NCI-H774 (cell line): Measurements from ENCODE around the gene ACAP2.
"Not testable (repeated sequence)": the region's sequence is repeated elsewhere in the genome, so short reads cannot be mapped to it uniquely, and the experiment has no call there.

ENCODE experiments used
- DNase-seq: peaks from one replicate; lab custom pipeline; 2025; lab: John Stamatoyannopoulos, UW

ACAP2 gene

DNA sequence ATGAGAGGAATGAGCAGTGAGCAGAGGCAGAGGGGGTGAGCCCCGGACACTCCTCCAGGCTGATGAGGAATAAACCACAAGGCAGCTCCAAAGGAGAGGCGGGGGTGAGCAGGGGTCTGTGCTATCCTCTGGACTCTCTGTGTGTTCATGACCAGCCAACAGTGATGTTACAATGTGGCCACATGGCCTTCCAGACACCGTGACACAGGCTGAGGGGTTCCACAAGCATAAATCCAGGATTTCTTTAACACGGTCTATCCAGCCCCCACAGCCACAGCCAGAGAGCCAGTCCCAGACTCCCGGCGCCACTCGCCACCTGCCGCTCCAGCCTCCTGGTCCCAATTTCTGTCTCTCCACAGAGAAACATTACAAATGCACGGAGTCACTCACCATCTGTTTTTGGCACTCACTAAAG lies 196.2 kb downstream of the ACAP2 start:
- no peak for DNase-seq

DNA sequence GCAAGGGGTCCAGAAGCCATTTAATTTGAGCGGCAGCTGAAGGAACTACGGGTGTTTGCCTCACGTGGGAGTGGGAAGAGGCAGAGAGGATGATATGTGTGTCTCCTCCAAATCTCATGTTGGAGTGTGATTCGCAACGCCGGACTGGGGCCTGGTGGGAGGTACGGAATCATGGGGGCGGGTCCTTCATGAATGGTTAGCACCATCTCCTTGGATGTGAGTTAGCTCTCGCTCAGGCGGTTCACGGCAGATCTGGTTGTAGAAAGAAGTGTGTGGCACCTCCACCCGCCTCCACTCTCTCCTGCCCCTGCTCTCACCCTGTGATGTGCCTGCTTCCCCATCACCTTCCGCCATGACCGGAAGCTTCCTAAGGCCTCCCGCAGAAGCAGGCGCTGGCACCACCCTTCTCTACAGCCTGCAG lies 197.3 kb downstream of the ACAP2 start:
- no peak for DNase-seq

DNA sequence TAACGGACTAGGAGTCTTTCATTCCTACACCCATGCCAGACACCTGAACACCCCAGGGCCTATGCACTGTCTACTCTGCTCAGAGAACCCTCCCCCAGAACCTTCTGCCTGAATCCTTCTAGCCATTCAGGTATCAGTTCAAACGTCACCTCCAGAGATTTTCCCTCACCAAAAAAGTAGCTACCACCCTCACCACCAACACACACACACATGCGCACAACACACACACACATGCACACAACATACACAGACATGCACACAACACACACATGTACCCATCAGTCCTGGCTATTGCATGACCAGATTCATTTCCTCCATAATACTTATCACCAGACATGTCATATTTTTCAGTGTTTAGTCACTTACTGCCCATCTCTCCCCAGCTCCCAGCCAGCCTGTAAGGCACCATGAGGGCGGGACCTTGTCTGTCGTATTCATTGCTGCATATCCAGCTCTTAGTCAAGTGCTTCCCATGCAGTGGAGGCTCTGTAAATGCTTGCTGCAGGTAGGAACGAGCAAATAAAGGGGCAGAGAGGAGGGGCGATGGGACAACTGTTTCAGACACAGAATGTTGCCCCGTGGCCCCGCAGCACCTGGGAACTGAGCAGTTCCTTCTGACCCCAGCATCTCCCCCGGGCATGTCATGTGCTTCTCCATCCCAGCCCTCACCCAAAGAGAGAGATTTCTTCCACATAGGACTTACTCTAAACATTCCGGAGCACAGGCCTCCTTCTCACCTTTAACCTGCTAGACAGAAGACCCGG lies 201.0 kb downstream of the ACAP2 start:
- DNase-seq, result no peak

DNA sequence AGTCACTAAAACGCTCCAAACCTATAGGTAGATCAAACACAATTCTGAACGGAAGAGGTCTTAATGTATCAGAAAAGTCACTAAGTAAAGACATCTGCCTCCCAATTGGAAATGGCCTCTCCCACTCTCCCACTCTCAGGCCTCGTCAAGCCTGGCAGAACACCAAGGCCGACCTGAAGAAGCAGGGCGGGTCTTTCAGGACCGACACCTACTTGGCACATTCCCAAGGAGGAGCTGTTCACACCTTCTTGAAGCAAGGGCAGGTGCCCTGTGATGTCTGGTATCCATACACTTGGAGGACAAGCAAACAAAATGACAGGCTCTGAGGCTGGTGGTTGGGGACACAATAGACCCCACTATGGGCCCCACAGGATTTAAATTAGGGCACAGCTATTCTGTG lies 201.9 kb downstream of the ACAP2 start:
- no peak for DNase-seq

DNA sequence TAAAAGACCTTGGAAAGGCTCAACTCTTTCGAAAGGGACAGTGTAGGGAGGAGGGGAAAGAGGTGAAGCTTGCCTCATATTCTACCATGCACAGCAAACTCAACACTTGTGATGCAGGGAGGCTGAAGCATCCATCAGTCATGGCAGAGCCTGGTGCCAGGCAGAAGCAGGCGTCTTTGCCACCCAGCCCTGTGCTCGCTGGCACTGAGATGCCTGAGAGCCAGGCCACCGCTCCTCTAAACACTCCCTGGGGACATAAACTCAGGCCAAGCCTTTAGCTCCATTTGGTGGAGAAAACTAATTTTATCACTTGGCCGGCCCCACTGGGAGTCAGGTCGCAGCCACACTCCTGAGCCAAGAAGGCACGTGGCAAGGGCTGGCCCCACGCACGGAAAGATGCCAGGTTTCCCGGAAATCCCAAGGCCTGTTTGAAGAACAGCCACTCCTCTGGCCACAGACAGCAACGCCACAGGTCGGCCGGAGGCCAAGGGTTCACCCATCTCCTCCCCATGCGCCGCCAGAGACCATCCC lies 202.6 kb downstream of the ACAP2 start:
- DNase-seq, result no peak

DNA sequence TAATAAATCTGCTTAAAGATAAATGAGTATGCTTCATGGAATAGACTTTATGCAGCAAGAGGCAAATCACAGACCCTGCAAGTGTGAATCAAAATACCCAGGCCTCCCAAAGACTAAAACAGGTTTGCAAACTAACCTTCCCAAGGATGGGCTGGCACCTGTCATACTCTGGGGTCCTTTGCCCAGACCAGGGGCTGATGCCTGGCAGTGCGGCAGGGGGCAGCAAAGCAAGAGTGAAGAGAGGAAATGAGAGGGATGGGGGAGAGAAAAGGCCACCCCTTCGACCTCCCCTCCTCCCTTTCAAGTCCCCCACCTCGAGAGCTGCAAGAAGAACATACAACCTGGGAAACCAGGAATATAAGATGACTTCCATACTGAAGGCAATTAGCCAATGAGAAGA lies 203.7 kb downstream of the ACAP2 start:
- no peak for DNase-seq

DNA sequence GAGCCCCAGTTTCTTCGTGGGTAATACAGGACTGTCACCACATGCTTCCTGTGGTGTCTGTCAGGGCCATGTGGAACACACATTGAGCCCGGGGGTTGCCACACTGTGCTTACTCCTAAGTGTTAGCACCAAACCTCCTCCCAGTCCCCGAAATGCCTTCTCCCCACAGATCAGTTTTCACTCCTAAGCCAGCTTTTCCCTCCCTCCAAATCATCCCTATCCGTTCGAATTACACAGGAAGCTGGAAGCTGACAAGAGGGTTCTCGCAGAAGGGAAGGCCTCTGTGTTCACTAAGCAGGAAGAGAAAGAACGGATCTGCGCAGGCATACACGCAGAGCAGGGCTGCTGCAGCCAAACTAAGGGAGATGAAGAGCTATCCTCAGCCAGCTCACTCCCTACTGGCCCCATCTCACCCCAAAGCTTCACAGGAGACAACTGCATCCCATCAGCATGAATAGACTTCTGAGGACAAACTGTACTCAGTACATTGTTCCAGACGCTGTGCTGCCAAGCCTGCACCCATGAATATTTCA lies 204.2 kb downstream of the ACAP2 start:
- DNase-seq, result no peak

DNA sequence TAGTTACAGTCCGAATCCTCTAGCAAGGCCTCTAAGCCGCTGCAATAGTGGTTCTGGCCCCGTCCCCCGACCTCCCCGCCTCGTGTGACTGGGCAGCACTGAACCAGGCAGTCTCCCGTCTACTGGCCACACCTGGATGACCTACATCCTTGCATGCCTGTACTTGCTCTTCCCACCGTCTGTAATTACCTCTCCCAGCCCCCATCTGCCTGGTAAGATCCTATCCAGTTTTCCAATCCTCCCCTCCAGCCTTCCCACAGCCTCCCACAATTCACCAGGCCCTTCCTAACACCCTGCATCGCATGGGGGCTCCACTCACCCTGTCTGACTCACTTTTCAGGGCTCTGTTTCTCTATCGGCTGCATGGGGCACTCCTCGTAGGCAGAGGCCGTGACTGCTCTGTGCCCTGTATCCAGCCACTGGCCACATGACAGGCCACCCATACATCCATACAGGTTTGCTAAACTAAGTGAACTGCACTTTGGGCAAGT lies 204.7 kb downstream of the ACAP2 start:
- DNase-seq, result no peak

DNA sequence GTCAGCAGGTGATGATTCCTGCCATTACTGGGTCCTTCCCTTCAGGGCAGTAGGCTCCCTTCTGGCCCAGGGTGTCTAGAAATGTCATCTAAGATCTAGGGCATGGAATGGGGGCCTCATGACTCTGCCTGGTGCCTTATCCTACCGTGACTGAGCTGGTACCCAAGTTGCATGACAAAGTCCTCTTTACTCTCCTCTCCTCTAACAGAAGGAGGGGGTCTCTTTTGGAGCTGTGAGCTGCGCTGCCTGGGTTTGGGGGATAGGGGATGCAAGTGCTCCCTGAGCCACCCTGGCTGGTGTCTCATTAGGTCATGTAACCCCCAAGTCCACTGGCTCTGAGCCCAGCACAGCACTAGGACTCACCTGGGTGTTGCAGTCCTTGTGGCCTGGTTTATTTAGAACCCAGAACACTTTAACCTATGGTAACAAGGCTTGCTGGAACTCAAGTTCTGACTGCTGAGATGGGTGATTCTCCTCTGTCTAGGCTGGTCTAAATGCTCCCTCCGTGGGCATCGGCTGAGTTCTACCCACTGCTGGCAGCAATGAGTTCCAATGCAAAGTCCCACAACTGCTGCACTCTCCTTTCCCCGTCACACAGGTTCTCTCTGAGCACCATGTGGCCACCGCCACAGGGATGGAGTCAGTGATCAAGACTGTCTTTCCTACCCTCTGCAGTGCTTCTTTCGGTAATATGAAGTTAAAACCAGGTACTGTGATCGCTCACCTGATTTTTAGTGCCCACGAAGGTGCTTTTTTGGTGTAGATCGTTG lies 205.8 kb downstream of the ACAP2 start:
- no peak for DNase-seq

DNA sequence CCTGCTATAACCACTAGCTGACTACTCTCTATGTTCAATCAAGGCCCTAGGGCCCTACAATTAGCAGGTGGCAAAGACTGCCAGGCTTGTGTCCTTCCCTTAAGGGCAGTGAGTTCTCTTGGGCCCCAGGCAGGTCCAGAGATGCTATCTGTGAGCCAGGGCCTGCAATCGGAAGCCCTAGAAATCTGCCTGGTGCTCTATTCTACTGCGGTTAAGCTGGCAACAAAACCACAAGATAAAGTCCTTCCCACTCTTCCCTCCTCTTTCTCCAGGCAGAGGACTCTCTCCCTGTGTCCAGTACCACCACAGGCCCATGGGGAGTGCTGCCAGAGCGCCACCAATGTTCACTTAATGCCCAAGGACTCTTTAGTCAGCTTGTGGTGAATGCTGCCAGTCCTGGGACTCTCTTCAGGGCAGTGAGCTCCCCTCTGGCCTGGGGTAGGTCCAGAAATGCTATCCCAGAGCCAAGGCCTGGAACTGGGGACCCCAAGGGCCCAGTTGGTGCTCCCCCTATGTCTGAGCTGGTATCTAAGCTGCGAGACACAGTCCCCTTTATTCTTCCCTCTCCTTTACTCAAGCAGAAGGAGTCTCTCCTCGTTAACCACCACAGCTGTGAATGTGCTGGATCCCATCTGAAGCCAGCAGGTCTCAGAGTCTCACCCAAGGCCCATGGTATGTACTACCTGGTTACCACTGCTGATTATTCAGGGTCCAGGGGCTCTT lies 206.6 kb downstream of the ACAP2 start:
- no peak for DNase-seq

DNA sequence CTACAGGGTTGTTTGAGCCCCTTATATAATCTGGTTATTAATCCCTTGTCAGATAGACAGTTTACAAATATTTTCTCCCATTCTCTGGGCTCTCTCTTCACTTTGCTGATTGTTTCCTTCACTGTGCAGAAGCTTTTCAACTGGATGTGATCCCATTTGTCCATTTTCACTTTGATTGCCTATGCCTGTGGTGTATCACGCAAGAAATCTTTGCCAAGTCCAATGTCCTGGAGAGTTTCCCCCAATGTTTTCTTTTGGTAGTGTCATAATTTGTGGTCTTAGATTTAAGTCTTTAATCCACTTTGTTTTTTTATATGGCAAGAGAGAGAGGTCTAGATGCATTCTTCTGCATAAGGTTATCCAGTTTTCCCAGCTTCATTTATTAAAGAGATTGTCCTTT lies 212.6 kb downstream of the ACAP2 start:
- DNase-seq, result no peak

DNA sequence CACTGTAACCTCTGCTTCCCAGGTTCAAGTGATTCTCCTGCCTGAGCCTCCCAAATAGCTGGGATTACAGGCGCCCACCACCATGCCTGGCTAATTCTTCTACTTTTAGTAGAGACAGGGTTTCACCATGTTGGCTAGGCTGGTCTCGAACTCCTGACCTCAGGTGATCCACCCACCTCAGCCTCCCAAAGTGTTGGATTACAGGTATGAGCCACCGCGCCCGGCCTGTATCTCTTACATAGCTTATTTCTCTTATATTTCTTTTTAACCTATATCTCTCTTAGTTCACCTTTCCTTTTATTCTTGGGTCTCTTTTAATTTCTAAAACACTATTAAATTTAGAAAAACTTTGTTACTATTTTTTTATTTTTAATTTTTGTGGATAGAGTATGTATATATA lies 213.9 kb downstream of the ACAP2 start:
- not testable (repeated sequence) for DNase-seq

DNA sequence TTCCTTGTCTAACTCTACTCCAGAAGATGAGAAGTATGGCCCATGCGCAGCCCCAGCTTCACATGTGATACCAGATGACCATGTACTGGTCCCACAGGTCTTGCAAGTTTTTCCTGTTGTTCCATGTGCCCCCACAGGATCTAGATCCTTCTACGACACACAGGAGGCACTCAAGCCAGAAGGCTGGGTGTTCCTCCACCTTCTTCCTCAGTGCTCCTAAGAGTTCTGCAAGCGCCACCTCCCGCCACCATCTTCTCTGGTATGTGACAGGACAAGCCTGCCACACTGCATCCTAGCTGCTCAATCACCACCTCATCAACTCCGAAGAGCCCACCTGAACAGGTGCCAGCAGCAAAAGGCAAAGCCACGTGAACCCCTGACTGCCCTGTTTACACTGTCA lies 214.9 kb downstream of the ACAP2 start:
- DNase-seq, result no peak

DNA sequence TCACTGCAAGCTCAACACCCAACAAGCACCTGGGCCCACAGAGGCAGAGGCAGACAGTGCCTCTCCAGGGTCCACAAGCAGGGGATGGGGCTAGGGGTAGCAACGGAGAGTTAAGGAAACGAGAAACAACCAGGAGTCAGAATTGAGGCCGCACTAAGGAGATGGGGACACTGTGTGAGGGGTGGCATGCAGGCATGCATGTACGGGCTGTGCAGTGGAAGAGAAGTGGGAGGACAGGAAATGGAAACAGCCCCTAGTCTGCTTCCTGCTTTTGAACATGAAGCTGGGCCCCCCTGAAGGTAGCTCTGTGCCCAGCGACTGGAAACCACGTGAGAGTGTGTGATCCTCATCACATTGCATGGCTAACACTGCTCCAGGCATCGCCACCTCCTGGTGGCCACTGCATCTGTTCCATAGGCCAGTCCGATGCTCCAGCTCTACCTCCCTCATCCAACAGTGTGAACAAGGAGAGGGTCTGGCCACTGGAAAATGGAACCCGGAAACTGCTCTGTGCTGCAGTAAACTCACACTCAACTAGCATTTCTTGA lies 215.8 kb downstream of the ACAP2 start:
- no peak for DNase-seq

DNA sequence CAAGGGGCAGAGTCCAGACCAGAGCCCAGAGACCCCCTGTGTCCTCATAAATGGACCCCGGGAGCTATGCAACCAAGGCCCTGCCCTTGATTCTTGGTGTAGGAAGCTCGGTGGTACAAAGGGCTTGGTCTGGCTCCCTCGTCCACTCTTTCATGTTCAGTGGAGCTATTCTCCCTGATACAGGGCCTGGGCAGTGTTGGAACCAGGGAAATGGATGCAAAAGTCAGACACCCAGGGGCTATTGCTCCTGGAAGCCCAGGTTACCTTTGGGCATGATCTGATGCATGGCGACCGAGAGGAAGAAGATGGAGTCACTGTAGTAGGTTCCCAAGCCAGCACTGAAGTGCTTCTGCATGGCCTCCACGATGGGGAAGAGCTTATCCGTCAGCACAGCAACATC lies 216.4 kb downstream of the ACAP2 start:
- no peak for DNase-seq

DNA sequence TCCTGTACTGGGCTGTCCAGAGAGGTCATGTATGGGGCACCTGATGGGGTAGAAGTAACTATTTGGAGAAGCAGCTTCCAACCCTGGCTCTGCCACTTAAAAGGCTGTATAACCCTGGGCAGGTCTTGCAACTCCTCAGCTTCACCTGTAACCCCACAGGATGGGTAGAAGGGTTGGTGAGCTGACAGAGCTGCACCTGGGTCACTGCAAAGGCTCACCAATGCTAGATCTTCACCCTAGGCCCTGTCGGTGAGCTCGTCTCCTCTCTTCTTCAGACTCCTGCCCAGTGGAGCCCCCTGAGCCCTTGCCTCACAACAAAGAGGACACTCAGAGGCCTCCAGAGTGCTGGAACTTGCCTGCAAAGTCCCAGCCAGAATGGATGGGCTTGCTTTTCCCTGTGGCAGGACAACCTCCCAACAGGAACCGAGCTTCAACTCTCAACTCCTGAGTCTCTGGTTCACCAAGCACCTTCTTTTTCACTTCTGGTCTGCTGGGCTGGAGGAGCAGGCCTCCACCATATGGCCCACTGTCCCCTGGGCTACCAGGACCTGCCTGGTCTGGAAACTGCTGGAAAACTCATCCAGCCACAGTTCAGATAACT lies 217.7 kb downstream of the ACAP2 start:
- no peak for DNase-seq
